GM19467 (cell line): ENCODE measurements around the gene PINLYP.
"Not testable (repeated sequence)": the region's sequence is repeated elsewhere in the genome, so short reads cannot be mapped to it uniquely, and the experiment has no call there.

Source experiments
- ATAC-seq: cut with Tn5 transposase; IDR thresholded peaks from one replicate; pipeline ENCODE4 v1.9.1; 2021; ENCODE audit warnings: mild to moderate bottlenecking, moderate library complexity; ENCODE audit not compliant: unreplicated experiment

The PINLYP gene

GRCh38 chr19:43599635-43600295 is 24.2 kb downstream of the PINLYP start:
- no peak for ATAC-seq

- not testable (repeated sequence) for ATAC-seq
Observed at GRCh38 chr19:43600326-43600725, 24.7 kb downstream of the PINLYP start.

- no peak for ATAC-seq
Observed at GRCh38 chr19:43605875-43606568, 30.4 kb downstream of the PINLYP start.

DNA sequence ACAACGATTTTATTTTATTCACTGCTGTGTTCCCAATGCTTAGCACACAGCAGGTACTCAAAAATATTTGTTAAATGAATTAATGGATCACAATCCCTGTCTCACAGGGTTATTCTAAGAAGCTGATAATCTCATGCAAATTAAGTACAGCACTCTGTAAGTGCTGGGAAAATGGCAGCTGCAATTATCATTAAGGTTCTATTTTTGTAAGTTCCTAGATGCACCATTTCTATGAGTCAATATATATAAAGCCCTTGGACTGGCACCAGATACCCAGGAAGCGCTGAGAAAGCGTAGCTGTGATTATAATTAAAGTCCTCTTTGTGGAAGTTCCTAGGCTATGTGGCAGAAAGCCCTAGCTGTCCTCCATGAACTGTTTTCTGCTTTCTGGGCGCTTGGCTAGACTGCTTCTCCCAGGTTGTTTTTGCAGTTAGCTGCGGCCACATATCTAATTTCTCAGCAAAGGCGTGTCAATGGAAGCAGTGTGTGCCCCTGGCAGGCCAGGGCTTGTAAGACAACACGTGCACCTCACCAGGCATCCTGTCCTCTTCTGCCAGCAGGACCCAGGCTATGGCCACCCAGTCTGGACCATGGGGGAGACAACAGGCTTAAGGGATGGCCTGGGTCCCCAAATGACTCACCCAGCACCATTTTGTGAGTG is 31.1 kb downstream of the PINLYP start:
- no peak for ATAC-seq

DNA sequence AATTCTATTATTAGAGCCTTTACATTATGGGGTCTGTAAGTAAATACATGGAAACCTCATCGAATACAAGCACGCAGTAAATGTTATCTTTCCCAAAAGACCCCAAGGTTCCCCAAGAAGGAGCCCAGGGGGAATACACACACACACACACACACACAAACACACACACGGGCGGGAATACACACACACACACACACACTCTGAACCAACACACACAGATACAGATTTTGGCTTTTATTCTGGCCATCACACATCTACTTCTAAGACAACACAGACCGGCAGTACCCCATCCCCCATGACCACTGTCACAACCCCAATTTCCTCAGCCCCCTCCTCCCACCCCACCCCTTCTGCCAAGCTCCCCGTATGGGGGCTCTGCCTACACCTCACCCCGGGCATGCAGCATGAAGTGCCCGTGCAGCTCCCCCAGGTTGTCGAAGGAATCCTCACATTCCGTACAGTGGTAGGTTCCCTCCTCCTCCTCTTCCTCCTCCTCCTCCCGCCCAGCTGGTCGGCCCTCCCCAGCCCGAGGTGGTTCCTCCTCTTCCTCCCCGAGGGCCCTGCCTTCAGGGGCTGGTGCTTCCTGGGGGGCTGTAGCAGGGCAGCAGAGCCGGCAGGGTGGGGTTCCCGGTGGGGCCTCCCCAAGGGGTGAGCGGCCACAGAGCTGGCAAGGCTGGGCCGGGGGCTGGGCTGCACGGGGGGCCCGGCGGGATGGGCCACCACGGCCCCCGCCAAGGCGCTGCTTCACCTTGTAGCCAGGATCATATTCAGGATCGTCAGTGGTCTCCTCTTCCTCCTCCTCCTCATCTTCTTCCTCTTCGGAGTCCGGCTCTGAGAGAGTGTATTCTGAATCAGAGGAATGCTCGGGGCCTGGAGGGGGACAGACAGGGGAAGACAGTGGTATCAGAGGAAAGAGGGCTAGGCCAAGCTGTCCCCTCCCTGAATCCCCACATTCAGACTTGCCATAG is 31.9 kb downstream of the PINLYP start:
- ATAC-seq = no peak

DNA sequence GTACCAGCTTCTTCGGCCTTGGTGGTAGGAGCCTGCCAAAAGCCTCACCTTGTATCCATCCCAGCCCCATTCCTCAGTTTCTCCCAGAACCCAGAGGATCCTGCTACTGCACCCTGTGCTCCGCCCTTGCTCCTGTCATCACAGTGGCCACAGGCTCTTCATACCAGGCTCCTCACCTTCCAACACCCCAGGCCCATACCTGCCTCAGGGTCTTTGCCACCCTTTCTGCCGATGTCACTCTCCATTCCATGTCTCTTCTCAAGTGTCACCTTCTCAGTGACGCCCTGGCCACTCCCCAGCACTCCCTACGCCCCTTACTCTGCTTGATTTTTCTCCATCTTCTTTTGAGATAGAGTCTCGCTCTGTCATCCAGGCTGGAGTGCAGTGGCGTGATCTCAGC is 34.3 kb downstream of the PINLYP start:
- ATAC-seq = no peak

GRCh38 chr19:43610493-43610892 is 34.9 kb downstream of the PINLYP start:
- no peak for ATAC-seq

DNA sequence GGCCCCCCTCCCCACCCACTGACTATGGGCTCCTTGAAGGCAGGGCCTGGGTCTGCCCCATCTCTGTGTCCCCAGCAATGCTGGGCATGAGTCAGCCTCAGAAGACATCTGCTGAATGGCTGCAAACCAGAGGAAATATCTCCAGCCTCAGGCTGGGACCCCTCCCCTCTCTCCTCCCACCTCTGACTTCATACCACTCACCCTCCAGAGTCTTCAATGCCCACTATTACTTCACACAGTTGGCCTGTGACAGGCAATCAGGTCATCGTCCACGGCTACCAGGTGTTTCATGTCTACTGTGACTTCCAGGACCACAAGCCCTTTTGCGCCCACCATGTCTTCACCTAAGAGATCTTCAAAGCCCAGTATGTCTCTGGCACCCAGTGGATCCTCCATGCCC is 36.2 kb downstream of the PINLYP start, which contains the start of gene SRRM5:
Gene SRRM5 (plus strand): TSS at position 301 of the 400 bp plus-strand sequence. CDS start 34 bp downstream, at position 335.
- no peak for ATAC-seq

- no peak for ATAC-seq
Observed at GRCh38 chr19:43612374-43612773, 36.8 kb downstream of the PINLYP start.

- ATAC-seq = no peak
Observed at GRCh38 chr19:43616306-43616705, 40.7 kb downstream of the PINLYP start.

DNA sequence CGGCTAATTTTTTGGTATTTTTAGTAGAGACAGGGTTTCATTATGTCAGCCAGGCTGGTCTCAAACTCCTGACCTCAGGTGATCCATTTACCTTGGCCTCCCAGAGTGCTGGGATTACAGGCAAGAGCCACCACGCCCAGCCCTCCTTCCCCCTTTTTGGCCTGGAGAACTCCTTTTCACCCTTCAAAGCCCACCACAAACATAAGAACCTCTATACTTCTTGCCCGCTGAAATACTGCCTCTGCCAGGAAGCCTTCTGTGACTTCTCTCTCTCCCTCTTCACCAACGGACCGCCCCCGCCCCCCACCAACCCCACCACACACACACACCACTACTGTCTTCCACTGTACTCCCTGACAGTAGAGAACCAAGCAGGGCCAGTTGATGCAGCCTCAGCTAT is 41.4 kb downstream of the PINLYP start:
- ATAC-seq = no peak

DNA sequence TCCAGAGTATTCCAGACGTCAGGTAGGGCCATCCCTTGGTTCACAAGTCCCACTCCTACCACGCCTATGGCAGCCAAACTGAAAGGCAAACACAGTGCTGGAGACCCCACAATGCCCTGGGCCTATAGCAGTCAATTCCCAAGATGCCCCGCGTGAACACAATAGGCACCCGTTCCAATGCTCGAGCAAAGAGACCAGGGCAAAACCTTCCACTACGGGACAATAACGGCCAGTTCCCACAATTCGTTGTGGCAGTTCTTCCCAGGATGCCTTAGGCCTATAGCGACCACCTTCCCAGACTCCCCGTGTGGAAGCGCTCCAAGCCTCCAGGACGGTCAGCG is 43.3 kb downstream of the PINLYP start:
- ATAC-seq = peak; percentile 6

DNA sequence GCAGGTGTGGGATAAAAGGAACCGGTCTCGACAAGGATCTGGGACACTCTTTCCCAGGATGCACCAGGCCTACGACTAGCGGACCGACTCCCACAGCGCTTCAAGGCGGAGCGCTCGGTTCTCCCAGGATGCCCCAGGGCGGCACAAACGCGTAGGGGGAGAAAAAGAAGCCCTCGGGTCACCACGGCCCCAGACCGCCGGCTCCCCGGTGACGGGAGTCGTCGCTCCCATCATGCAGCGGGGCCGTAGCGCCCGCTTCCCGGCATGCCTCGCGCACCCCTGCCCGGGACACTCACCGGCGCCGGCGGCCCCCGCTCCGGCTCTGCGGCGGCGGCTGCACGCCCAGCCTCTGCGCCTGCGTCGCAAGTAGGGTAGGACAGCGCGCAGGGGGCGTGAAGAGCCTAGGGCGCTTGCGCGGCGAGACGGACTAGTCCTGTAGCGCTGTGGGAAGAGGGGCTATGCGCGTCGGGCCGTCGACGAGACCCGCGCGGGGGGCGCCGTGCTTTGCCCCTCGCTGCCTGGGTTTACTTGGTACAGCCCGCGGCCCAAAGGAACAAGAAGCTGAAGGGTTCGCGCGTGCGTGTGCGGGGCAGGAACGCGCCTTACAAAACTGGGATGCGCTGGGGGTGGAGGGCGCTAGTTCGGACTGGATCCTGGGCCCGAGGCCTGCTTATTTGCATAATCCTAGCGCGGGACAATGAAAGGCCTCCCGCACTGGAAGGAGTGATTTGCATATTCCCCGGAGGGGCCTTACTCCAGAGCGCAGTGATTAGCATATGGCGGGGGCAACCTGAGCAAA is 43.9 kb downstream of the PINLYP start, which contains the start of gene ZNF428:
Gene ZNF428 (minus strand): TSS at position 368 of the 799 bp plus-strand sequence. CDS start 5,325 bp downstream, outside the sequence.
- ATAC-seq = peak; percentile 70

- no peak for ATAC-seq
Observed at GRCh38 chr19:43620061-43621001, 44.7 kb downstream of the PINLYP start.

GRCh38 chr19:43622070-43622469 is 46.5 kb downstream of the PINLYP start:
- ATAC-seq = no peak

- ATAC-seq = no peak
Observed at GRCh38 chr19:43622956-43623355, 47.4 kb downstream of the PINLYP start.

- ATAC-seq = no peak
Observed at GRCh38 chr19:43623889-43624670, 48.5 kb downstream of the PINLYP start.

DNA sequence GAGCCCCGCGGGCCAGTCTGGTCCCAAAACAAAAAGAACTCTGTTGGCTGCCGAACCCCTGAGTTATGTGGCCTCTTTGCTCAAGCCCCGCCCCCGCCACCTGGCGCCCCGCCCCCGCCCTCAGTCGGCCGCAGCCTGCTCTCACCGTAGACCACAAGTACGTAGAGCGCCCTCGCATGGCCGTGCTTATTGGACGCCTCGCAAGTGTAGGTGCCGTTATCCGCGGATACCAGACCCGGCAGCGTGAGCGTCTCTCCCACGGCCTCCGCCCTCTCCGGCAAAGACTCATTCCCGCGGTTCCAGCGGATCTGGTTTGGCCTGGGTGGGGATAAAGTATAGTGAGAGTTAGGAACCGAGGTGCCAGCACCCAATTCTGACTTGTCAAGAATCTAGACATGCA is 49.3 kb downstream of the PINLYP start:
- ATAC-seq = no peak
